ENCODE measurements around the gene SNRNP25.

The SNRNP25 gene

GRCh38 chr16:55571-56136 lies 2.0 kb downstream of the SNRNP25 start:
- no peaks in the 10 kb centered on the region for H3K9me3 Mint-ChIP-seq
- H3K4me1 Mint-ChIP-seq: peaks cover 31% of the 10 kb centered on the region
- no peak overlapping the region for H3K27ac Mint-ChIP-seq
- peak overlapping the region; percentile 99 for H3K4me3 Mint-ChIP-seq
- peaks cover 53% of the 10 kb centered on the region for H3K36me3 Mint-ChIP-seq
- ATAC-seq: no peak
- DNase-seq (ENCODE audit: low spot score in 2 of 2): no peak

GRCh38 chr16:56231-56927 lies 2.8 kb downstream of the SNRNP25 start:
- H3K36me3 Mint-ChIP-seq: peaks cover 46% of the 10 kb centered on the region
- no peak overlapping the region for H3K4me3 Mint-ChIP-seq
- no peak for DNase-seq (ENCODE audit: low spot score in 2 of 2)
- no peak for ATAC-seq
- no peaks in the 10 kb centered on the region for H3K9me3 Mint-ChIP-seq
- H3K27ac Mint-ChIP-seq: no peak overlapping the region
- H3K4me1 Mint-ChIP-seq: peaks cover 24% of the 10 kb centered on the region

GRCh38 chr16:57711-58110 lies 4.1 kb downstream of the SNRNP25 start:
- Mint-ChIP-seq H3K9me3 (no peaks in the 10 kb centered on the region), H3K4me1 (peaks cover 15% of the 10 kb centered on the region), H3K36me3 (peaks cover 34% of the 10 kb centered on the region), H3K4me3 (no peak overlapping the region), H3K27ac (no peak overlapping the region)
- ATAC-seq: no peak
- no peak for DNase-seq (ENCODE audit: low spot score in 2 of 2)

- DNase-seq (ENCODE audit: low spot score in 2 of 2): no peak
These were observed 5.1 kb downstream of the SNRNP25 start for GRCh38 chr16:58491-59439.

GRCh38 chr16:59440-60059 lies 5.9 kb downstream of the SNRNP25 start:
- ATAC-seq: no peak
- H3K4me1 Mint-ChIP-seq: no peaks in the 10 kb centered on the region
- no peak for DNase-seq (ENCODE audit: low spot score in 2 of 2)
- H3K4me3 Mint-ChIP-seq: no peak overlapping the region
- H3K9me3 Mint-ChIP-seq: no peaks in the 10 kb centered on the region
- peaks cover 24% of the 10 kb centered on the region for H3K36me3 Mint-ChIP-seq
- no peak overlapping the region for H3K27ac Mint-ChIP-seq

More at GRCh38 chr16:58491-59439, 5.1 kb downstream of the SNRNP25 start:
- no peak overlapping the region for H3K4me3 Mint-ChIP-seq
- H3K9me3 Mint-ChIP-seq: no peaks in the 10 kb centered on the region
- peaks cover 24% of the 10 kb centered on the region for H3K36me3 Mint-ChIP-seq
- H3K4me1 Mint-ChIP-seq: peaks cover 7% of the 10 kb centered on the region
- H3K27ac Mint-ChIP-seq: peak overlapping the region; percentile 40
- ATAC-seq: no peak

GRCh38 chr16:60166-60565 lies 6.5 kb downstream of the SNRNP25 start:
- DNase-seq (ENCODE audit: low spot score in 2 of 2) (no peak), ATAC-seq (no peak)
- H3K36me3 Mint-ChIP-seq: peaks cover 18% of the 10 kb centered on the region
- H3K4me3 Mint-ChIP-seq: no peak overlapping the region
- H3K4me1 Mint-ChIP-seq: no peaks in the 10 kb centered on the region
- no peaks in the 10 kb centered on the region for H3K9me3 Mint-ChIP-seq
- H3K27ac Mint-ChIP-seq: no peak overlapping the region

- Mint-ChIP-seq H3K9me3 (no peaks in the 10 kb centered on the region), H3K36me3 (peaks cover 12% of the 10 kb centered on the region), H3K4me3 (no peak overlapping the region), H3K4me1 (peaks cover 8% of the 10 kb centered on the region), H3K27ac (no peak overlapping the region)
- DNase-seq (ENCODE audit: low spot score in 2 of 2) (no peak), ATAC-seq (no peak)
These were observed 7.6 kb downstream of the SNRNP25 start for GRCh38 chr16:60929-61878.

- H3K4me3 Mint-ChIP-seq: no peak overlapping the region
- H3K4me1 Mint-ChIP-seq: peaks cover 8% of the 10 kb centered on the region
- H3K36me3 Mint-ChIP-seq: peaks cover 10% of the 10 kb centered on the region
- no peak for DNase-seq (ENCODE audit: low spot score in 2 of 2)
- no peaks in the 10 kb centered on the region for H3K9me3 Mint-ChIP-seq
- no peak overlapping the region for H3K27ac Mint-ChIP-seq
- no peak for ATAC-seq
These were observed 8.3 kb downstream of the SNRNP25 start for GRCh38 chr16:61879-62281.

- Mint-ChIP-seq H3K4me3 (no peak overlapping the region), H3K4me1 (peaks cover 8% of the 10 kb centered on the region), H3K9me3 (no peaks in the 10 kb centered on the region), H3K27ac (no peak overlapping the region), H3K36me3 (peaks cover 6% of the 10 kb centered on the region)
- ATAC-seq: no peak
- no peak for DNase-seq (ENCODE audit: low spot score in 2 of 2)
These were observed 8.8 kb downstream of the SNRNP25 start for GRCh38 chr16:62283-62967.

- Mint-ChIP-seq H3K4me3 (no peak overlapping the region), H3K9me3 (no peaks in the 10 kb centered on the region), H3K27ac (no peak overlapping the region), H3K36me3 (peaks cover under 1% of the 10 kb centered on the region), H3K4me1 (peaks cover 8% of the 10 kb centered on the region)
- DNase-seq (ENCODE audit: low spot score in 2 of 2) (no peak), ATAC-seq (no peak)
These were observed 9.4 kb downstream of the SNRNP25 start for GRCh38 chr16:62968-63391.

GRCh38 chr16:63466-63865 lies 9.8 kb downstream of the SNRNP25 start:
- ATAC-seq: no peak
- Mint-ChIP-seq H3K9me3 (no peaks in the 10 kb centered on the region), H3K4me1 (peaks cover 8% of the 10 kb centered on the region), H3K36me3 (no peaks in the 10 kb centered on the region), H3K27ac (no peak overlapping the region), H3K4me3 (no peak overlapping the region)
- DNase-seq (ENCODE audit: low spot score in 2 of 2): no peak

- H3K4me3 Mint-ChIP-seq: no peak overlapping the region
These were observed 10.6 kb downstream of the SNRNP25 start for GRCh38 chr16:63998-64913.

GRCh38 chr16:64914-65255 lies 11.3 kb downstream of the SNRNP25 start:
- Mint-ChIP-seq H3K4me1 (peaks cover 8% of the 10 kb centered on the region), H3K4me3 (no peak overlapping the region), H3K36me3 (no peaks in the 10 kb centered on the region), H3K9me3 (no peaks in the 10 kb centered on the region), H3K27ac (no peak overlapping the region)
- ATAC-seq (no peak), DNase-seq (ENCODE audit: low spot score in 2 of 2) (no peak)

More at GRCh38 chr16:63998-64913, 10.6 kb downstream of the SNRNP25 start:
- Mint-ChIP-seq H3K36me3 (no peaks in the 10 kb centered on the region), H3K4me1 (peaks cover 8% of the 10 kb centered on the region), H3K27ac (no peak overlapping the region), H3K9me3 (no peaks in the 10 kb centered on the region)
- ATAC-seq: no peak
- no peak for DNase-seq (ENCODE audit: low spot score in 2 of 2)
